Testis (tissue), 2 donors: ENCODE results near the gene COLQ.

Source experiments
- POLR2A ChIP-seq: fragments of 450-650 bp; IDR thresholded peaks from one replicate; pipeline ENCODE4 v1.6.1; 2017; ENCODE audit warnings: antibody characterized with exemption, mild to moderate bottlenecking, moderate library complexity
- TF ChIP-seq, protein P1 (sequence below), 3 experiments: fragments of 450-650 bp in 2 of 3; fragments of 200-600 bp in 1 of 3; sonication (generic) in 1 of 3; IDR thresholded peaks; one replicate each; pipeline ENCODE4 v1.5.1; 2016 to 2019; ENCODE audit warnings: antibody characterized with exemption in 3 of 3, mild to moderate bottlenecking in 2 of 3, moderate library complexity in 1 of 3

DNA sequence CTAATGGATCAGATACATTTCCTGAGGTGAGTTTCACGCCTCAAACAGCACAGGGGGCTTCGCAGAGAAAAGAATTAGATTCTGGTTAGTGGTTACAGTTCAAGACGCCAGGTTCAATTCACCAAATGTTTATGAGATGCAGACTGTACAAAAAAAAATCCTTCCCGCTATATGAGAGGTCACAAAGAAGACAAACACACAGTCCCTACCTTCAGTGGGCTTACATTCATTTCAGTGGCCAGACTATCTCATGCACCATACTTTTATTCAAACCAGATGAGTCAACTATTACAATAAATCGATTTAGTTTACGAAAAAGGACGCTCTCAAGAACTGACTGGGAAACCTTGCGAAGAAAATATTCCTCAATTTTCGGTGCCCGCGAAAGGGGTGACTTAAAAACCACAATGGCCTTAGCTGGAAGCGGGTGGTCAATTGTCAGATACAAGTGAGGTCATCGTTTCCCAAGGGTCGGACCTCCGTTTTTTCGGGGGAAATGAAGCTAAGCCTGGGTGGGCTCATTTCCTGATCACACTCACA is 94.9 kb downstream of the COLQ start:
- TF ChIP-seq, protein P1, sequence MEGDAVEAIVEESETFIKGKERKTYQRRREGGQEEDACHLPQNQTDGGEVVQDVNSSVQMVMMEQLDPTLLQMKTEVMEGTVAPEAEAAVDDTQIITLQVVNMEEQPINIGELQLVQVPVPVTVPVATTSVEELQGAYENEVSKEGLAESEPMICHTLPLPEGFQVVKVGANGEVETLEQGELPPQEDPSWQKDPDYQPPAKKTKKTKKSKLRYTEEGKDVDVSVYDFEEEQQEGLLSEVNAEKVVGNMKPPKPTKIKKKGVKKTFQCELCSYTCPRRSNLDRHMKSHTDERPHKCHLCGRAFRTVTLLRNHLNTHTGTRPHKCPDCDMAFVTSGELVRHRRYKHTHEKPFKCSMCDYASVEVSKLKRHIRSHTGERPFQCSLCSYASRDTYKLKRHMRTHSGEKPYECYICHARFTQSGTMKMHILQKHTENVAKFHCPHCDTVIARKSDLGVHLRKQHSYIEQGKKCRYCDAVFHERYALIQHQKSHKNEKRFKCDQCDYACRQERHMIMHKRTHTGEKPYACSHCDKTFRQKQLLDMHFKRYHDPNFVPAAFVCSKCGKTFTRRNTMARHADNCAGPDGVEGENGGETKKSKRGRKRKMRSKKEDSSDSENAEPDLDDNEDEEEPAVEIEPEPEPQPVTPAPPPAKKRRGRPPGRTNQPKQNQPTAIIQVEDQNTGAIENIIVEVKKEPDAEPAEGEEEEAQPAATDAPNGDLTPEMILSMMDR (IDR thresholded peaks at IDR 0.05), result no peak
- TF ChIP-seq POLR2A, result no peak
